HepG2 (cell line): ENCODE results near the gene CCNB1. TPM values are rescaled to one million over a fixed set of nuclear protein-coding genes. Genes with fewer than 3 reads are reported as not detected.

ENCODE experiments used
- ATAC-seq: fragments of 200-7000 bp; cut with Tn5 transposase; 3 replicates; pipeline ENCODE4 v1.9.1; 2020; ENCODE audit warnings: mild to moderate bottlenecking, moderate library complexity
- BruUV-seq: library from RNA; stranded (reverse); fragments of 400-500 nt; replicated peaks from 2 replicates; lab custom pipeline; 2021; lab: Mats Ljungman, UMichigan
- CTCF ChIA-PET: fragments of 300-600 bp; formaldehyde crosslinking; extraction: SDS; loops from one replicate; lab custom pipeline; 2021; ENCODE audit warnings: low total read pairs, inconsistent platforms, low intra/inter-chr PET ratio; lab: Yijun Ruan, JAX
- POLR2A ChIA-PET: fragments of 350-600 bp; sonication (Branson Sonifier 250); formaldehyde crosslinking; loops from one replicate; lab custom pipeline; 2020; ENCODE audit warnings: antibody characterized with exemption, inconsistent platforms; lab: Yijun Ruan, JAX
- DNase-seq: peaks from one replicate; pipeline ENCODE4 v3.0.0-alpha.2; 2015; ENCODE audit warnings: low spot score
- FAIRE-seq: peaks from 3 replicates; lab custom pipeline; 2011; peaks lifted over from hg19 to GRCh38; lab: Jason Lieb, UNC
- H2AFZ ChIP-seq: one replicate; pipeline ENCODE4 v1.6.1; 2011; ENCODE audit warnings: low read length, inconsistent platforms
- H3K27ac ChIP-seq: fragments of 300-600 bp; 3 replicates; pipeline ENCODE4 v1.8.0; 2011; ENCODE audit warnings: mixed run types, mild to moderate bottlenecking, mixed read lengths, low read length, inconsistent platforms; ENCODE audit not compliant: insufficient read depth; ENCODE audit errors: extremely low read length
- H3K27me3 ChIP-seq, 2 experiments: fragments of 200-600 bp in 1 of 2; 2 replicates in 1 of 2; 3 replicates in 1 of 2; pipeline versions ENCODE4 v1.6.0 to v1.8.0; 2011; ENCODE audit warnings: low read length in 2 of 2, mild to moderate bottlenecking in 2 of 2, moderate library complexity in 2 of 2, inconsistent platforms in 1 of 2; ENCODE audit not compliant: insufficient read depth in 2 of 2, control insufficient read depth in 1 of 2
- H3K36me3 ChIP-seq, 2 experiments: fragments of 200-600 bp in 1 of 2; replicated peaks in 1 of 2; 2 replicates in 1 of 2; 3 replicates in 1 of 2; pipeline versions ENCODE4 v1.5.1 to v1.8.0; 2011; ENCODE audit warnings: low read length in 2 of 2, inconsistent platforms in 1 of 2; ENCODE audit not compliant: insufficient read depth in 2 of 2, control insufficient read depth in 1 of 2
- H3K4me1 ChIP-seq: 2 replicates; pipeline ENCODE4 v1.5.1; 2012; ENCODE audit warnings: low read length, inconsistent platforms; ENCODE audit not compliant: insufficient read depth
- H3K4me2 ChIP-seq: 2 replicates; pipeline ENCODE4 v1.6.0; 2011; ENCODE audit warnings: low read depth, low read length, inconsistent platforms
- H3K4me3 ChIP-seq, 3 experiments: fragments of 200-600 bp in 1 of 3; sonication (generic), shearing (Covaris generic) in 1 of 3; replicated peaks in 1 of 3; 2 replicates each; pipeline ENCODE4 v1.5.1; 2011 to 2016; ENCODE audit warnings: low read length in 3 of 3, inconsistent platforms in 2 of 3, low read depth in 2 of 3, mild to moderate bottlenecking in 2 of 3, control low read depth in 1 of 3, mixed read lengths in 1 of 3; ENCODE audit not compliant: insufficient read depth in 1 of 3
- H3K79me2 ChIP-seq: one replicate; pipeline ENCODE4 v1.6.1; 2011; ENCODE audit warnings: low read length, inconsistent platforms; ENCODE audit not compliant: insufficient read depth
- H3K9ac ChIP-seq: 2 replicates; pipeline ENCODE4 v1.6.0; 2011; ENCODE audit warnings: mild to moderate bottlenecking, low read depth, low read length, inconsistent platforms; ENCODE audit not compliant: insufficient read depth
- H3K9me3 ChIP-seq: 2 replicates; pipeline ENCODE4 v1.5.1; 2012; ENCODE audit warnings: mild to moderate bottlenecking, low read length
- H4K20me1 ChIP-seq: 2 replicates; pipeline ENCODE4 v1.6.0; 2011; ENCODE audit warnings: inconsistent platforms, mild to moderate bottlenecking, low read length, moderate library complexity; ENCODE audit not compliant: insufficient read depth
- CHD2 ChIP-seq: IDR thresholded peaks from 2 replicates; pipeline ENCODE4 v1.6.1; 2011; ENCODE audit warnings: low read depth, low read length, improper control_type of control experiment
- DZIP1 ChIP-seq: sonication (generic); formaldehyde crosslinking; IDR thresholded peaks from 2 replicates; pipeline ENCODE4 v1.5.0; 2020; ENCODE audit warnings: mild to moderate bottlenecking, missing genetic modification reagents
- FOXA1 ChIP-seq, 2 experiments: fragments of 450-650 bp in 1 of 2; sonication (generic) in 1 of 2; formaldehyde crosslinking in 1 of 2; IDR thresholded peaks; 2 replicates each; pipeline versions ENCODE4 v1.4.0 to v1.6.1; 2016 to 2020; ENCODE audit warnings: missing genetic modification reagents in 1 of 2
- GFI1 ChIP-seq: sonication (generic); formaldehyde crosslinking; IDR thresholded peaks from 2 replicates; pipeline ENCODE4 v1.5.0; 2020; ENCODE audit warnings: missing genetic modification reagents, mild to moderate bottlenecking, borderline replicate concordance
- HBP1 ChIP-seq: IDR thresholded peaks from 2 replicates; pipeline ENCODE4 v1.6.1; 2016; ENCODE audit warnings: low read depth, control low read depth
- JUN ChIP-seq: sonication (generic); formaldehyde crosslinking; IDR thresholded peaks from 2 replicates; pipeline ENCODE4 v1.4.0; 2020; ENCODE audit warnings: mild to moderate bottlenecking, missing genetic modification reagents
- LRRFIP1 ChIP-seq: sonication (generic); formaldehyde crosslinking; conservative IDR thresholded peaks from 2 replicates; pipeline ENCODE4 v1.4.0; 2020; ENCODE audit warnings: missing genetic modification reagents
- MTF2 ChIP-seq: sonication (generic); formaldehyde crosslinking; IDR thresholded peaks from 2 replicates; pipeline ENCODE4 v1.5.0; 2020; ENCODE audit warnings: missing genetic modification reagents, borderline replicate concordance
- NCOR1 ChIP-seq: fragments of 200-600 bp; sonication (generic); IDR thresholded peaks from 2 replicates; pipeline ENCODE4 v1.7.0; 2017; ENCODE audit warnings: antibody characterized with exemption, low read length, borderline replicate concordance
- PRPF4 ChIP-seq: fragments of 200-400 bp; formaldehyde crosslinking; IDR thresholded peaks from 2 replicates; pipeline ENCODE4 v1.6.1; 2016; ENCODE audit warnings: low read length, low read depth; ENCODE audit not compliant: poor library complexity, severe bottlenecking
- SIN3A ChIP-seq: IDR thresholded peaks from 2 replicates; pipeline ENCODE4 v1.6.1; 2011; ENCODE audit warnings: low read depth, mild to moderate bottlenecking, control low read depth, low read length, borderline replicate concordance
- SNAI1 ChIP-seq: sonication (generic); formaldehyde crosslinking; IDR thresholded peaks from 2 replicates; pipeline ENCODE4 v1.5.0; 2020; ENCODE audit warnings: mild to moderate bottlenecking, missing genetic modification reagents, borderline replicate concordance
- ZNF20 ChIP-seq: sonication (generic); formaldehyde crosslinking; IDR thresholded peaks from 2 replicates; pipeline ENCODE4 v1.4.0; 2020; ENCODE audit warnings: mild to moderate bottlenecking, moderate library complexity, missing genetic modification reagents
- ZNF292 ChIP-seq: sonication (generic); formaldehyde crosslinking; IDR thresholded peaks from 2 replicates; pipeline ENCODE4 v1.8.1; 2022; ENCODE audit warnings: mild to moderate bottlenecking, low read depth, missing genetic modification reagents, borderline replicate concordance
- ZNF414 ChIP-seq: sonication (generic); formaldehyde crosslinking; IDR thresholded peaks from 2 replicates; pipeline ENCODE4 v1.5.0; 2020; ENCODE audit warnings: missing genetic modification reagents
- ZNF572 ChIP-seq: sonication (generic); formaldehyde crosslinking; IDR thresholded peaks from 2 replicates; pipeline ENCODE4 v1.5.1; 2020; ENCODE audit warnings: mild to moderate bottlenecking, missing genetic modification reagents
- ZNF7 ChIP-seq: IDR thresholded peaks from 2 replicates; pipeline ENCODE4 v1.6.1; 2016; ENCODE audit warnings: missing biosample characterization, missing genetic modification reagents
- WGBS: methylation state at CpG from one replicate; pipeline ENCODE4 v1.1.6; 2017; ENCODE audit warnings: low lambda C conversion rate; 5-methylcytosine and 5-hydroxymethylcytosine counted together
- in situ Hi-C: cut with HindIII; loops from 2 replicates; pipeline ENCODE4 v1.10.0; 2017; ENCODE audit warnings: low pct_unique_long_range_greater_than_20kb; ENCODE audit not compliant: extremely low pct_ligation_motif_present
- intact Hi-C: fragments of 100-400 bp; cut with micrococcal nuclease; formaldehyde crosslinking; loops from one replicate; pipeline ENCODE4 v1.10.0; 2022; ENCODE audit not compliant: unreplicated experiment
- polyA plus RNA-seq, 8 experiments: library from polyadenylated mRNA; depleted of rRNA in 3 of 8; stranded (reverse) in 7 of 8; unstranded in 1 of 8; fragments of >200 nt; fragmentation: Illumina TruSeq in 4 of 8; extraction: Trizol in 4 of 8; gene quantifications; 2 replicates each; pipeline versions ENCODE4 v1.2.1 to v1.2.3, GENCODE V29; 2011 to 2016; ENCODE audit warnings: low read depth in 4 of 8, missing spikeins in 1 of 8, mixed read lengths in 1 of 8; ENCODE audit not compliant: insufficient read depth in 1 of 8
- total RNA-seq, 5 experiments: library from RNA; depleted of rRNA; stranded (reverse); fragments of >200 nt; fragmentation: Illumina TruSeq; extraction: Trizol; gene quantifications; 2 replicates each; pipeline ENCODE4 v1.2.3, GENCODE V29; 2016; ENCODE audit warnings: low read depth in 1 of 5

The CCNB1 gene
- total and polyA plus RNA-seq, 2 of the 13 experiments (the other 11 are each of a cell fraction or from before 2014, with no cell fraction given): 82.3 to 316 TPM

GRCh38 chr5:69187342-69187741 lies 20.4 kb downstream of the CCNB1 start (continued):
- TF ChIP-seq MTF2 (CRISPR knock-in tag): no peak
- no peak for TF ChIP-seq ZNF7
- TF ChIP-seq NCOR1: no peak
- no peak for TF ChIP-seq CHD2
- no peak for TF ChIP-seq GFI1
- TF ChIP-seq SNAI1 (CRISPR knock-in tag): no peak
- TF ChIP-seq ZNF292 (CRISPR knock-in tag): no peak
- no peak for TF ChIP-seq JUN
- no peak for TF ChIP-seq ZNF414
- no peak for TF ChIP-seq LRRFIP1 (CRISPR knock-in tag)

GRCh38 chr5:69188811-69189161 lies 21.8 kb downstream of the CCNB1 start:
- Histone ChIP-seq H3K4me1 (peaks cover 12% of the 10 kb centered on the region), H3K4me3 (peak overlapping the region; percentile 71 to 91 (median 76)), H2AFZ (peak overlapping the region; percentile 15), H3K79me2 (peaks cover 3% of the 10 kb centered on the region), H3K36me3 (0 out of 5 replicates have a peak, but pooled peaks cover 0 to 8% of the 10 kb centered on the region in 2 experiments), H3K27ac (peak overlapping the region; percentile 88), H3K9ac (peak overlapping the region; percentile 82), H4K20me1 (no peaks in the 10 kb centered on the region), H3K9me3 (no peaks in the 10 kb centered on the region), H3K27me3 (no peaks in the 10 kb centered on the region; a peak in 1 of 5 replicates), H3K4me2 (peak overlapping the region; percentile 80)
- peak; percentile 63 for FAIRE-seq
- in situ Hi-C loops (no loop called here), intact Hi-C loops (loop anchor here (1.0 to 2.0 kb wide), 3 partner anchors 22 to 146 kb away; partner anchors contain the start of genes CCNB1 and CDK7)
- BruUV-seq: TSS peak; percentile 93
- ChIA-PET POLR2A (interaction anchor here (1.5 to 1.6 kb wide), 2 partner anchors 22 to 26 kb away, joined by 5 read pairs; partner anchors contain the start of gene CCNB1), CTCF (no interaction called here)
- WGBS: 0% methylated on average over 5 of the region's 8 CpGs
- peak; percentile 24 for ATAC-seq
- DNase-seq: no peak
- TF ChIP-seq ZNF572 (peak; percentile 54), DZIP1 (CRISPR knock-in tag) (0 out of 2 replicates have a peak, but pooled peaks have one; percentile 31), ZNF20 (0 out of 2 replicates have a peak, but pooled peaks have one; percentile 13), PRPF4 (no peak), HBP1 (CRISPR knock-in tag) (no peak), SIN3A (no peak), FOXA1 (IDR thresholded peaks at IDR 0.05) (no peak), FOXA1 (CRISPR knock-in tag; IDR thresholded peaks at IDR 0.05) (no peak)
